ENCODE results near the gene PEX16. TPM values are rescaled to one million over a fixed set of nuclear protein-coding genes. Genes with fewer than 3 reads are reported as not detected.

Gene PEX16
- total RNA-seq, 4 donors from 2014 or later, result 18.3 to 25.5 (median 22.1) TPM

GRCh38 chr11:45922425-45923082 lies 4.9 kb upstream of the PEX16 start, which contains the start of gene LARGE2:
TSS of gene LARGE2 (plus strand) at chr11:45922656. CDS start at chr11:45922883, 227 bp downstream.
- peak within 1 kb of the TSS; percentile 46 to 73 (median 66) for H3K4me3 ChIP-seq
- WGBS, 2 donors, result no CpG with 5 or more reads among the region's 73 CpGs
- DNase-seq, result no peak
- peaks cover 0 to 9% (median 0%) of the 10 kb centered on the region in 3 donors for H3K36me3 ChIP-seq
- peaks cover 14 to 67% (median 36%) of the 10 kb centered on the region in 3 donors for H3K4me1 ChIP-seq
- TF ChIP-seq POLR2A (IDR thresholded peaks at IDR 0.05) (peak in 2 of 4 donors; percentile 51 to 54), CTCF (IDR thresholded peaks at IDR 0.05) (no peak)
- peak within 1 kb of the TSS; percentile 47 to 85 (median 70) for H3K27ac ChIP-seq
- no peaks in the 10 kb centered on the region for H3K9me3 ChIP-seq
- H3K27me3 ChIP-seq, result peaks cover 0 to 42% (median 0%) of the 10 kb centered on the region in 4 donors
- intact Hi-C loops (cut with DNase I), result no loop called here

- Histone ChIP-seq H3K27ac (peak overlapping the region; percentile 47 to 85 (median 70)), H3K36me3 (peaks cover 0 to 3% (median 0%) of the 10 kb centered on the region in 3 donors), H3K9me3 (no peaks in the 10 kb centered on the region), H3K27me3 (peaks cover 0 to 42% (median 0%) of the 10 kb centered on the region in 4 donors), H3K4me3 (peak overlapping the region; percentile 46 to 73 (median 66)), H3K4me1 (peaks cover 20 to 72% (median 40%) of the 10 kb centered on the region in 3 donors)
- intact Hi-C loops (cut with DNase I), result no loop called here
- no peak for TF ChIP-seq POLR2A (IDR thresholded peaks at IDR 0.05)
- no peak for TF ChIP-seq CTCF (IDR thresholded peaks at IDR 0.05)
- no peak for DNase-seq
- 34 to 60% methylated on average over 1 to 10 of the region's 54 CpGs for WGBS, 2 donors
These were observed 4.1 kb upstream of the PEX16 start for GRCh38 chr11:45921561-45922424.

GRCh38 chr11:45920531-45921477 lies 3.1 kb upstream of the PEX16 start:
- TF ChIP-seq CTCF (IDR thresholded peaks at IDR 0.05), result no peak
- TF ChIP-seq POLR2A (IDR thresholded peaks at IDR 0.05), result no peak
- DNase-seq, result no peak
- no peak overlapping the region for H3K4me3 ChIP-seq
- peaks cover 0 to 5% (median 0%) of the 10 kb centered on the region in 3 donors for H3K36me3 ChIP-seq
- no peaks in the 10 kb centered on the region for H3K9me3 ChIP-seq
- intact Hi-C loops (cut with DNase I), result no loop called here
- 77 to 80% methylated on average over 4 to 6 of the region's 6 CpGs for WGBS, 2 donors
- H3K27ac ChIP-seq, result no peak overlapping the region
- H3K27me3 ChIP-seq, result peaks cover 0 to 38% (median 0%) of the 10 kb centered on the region in 4 donors
- peaks cover 29 to 82% (median 49%) of the 10 kb centered on the region in 3 donors for H3K4me1 ChIP-seq

- Histone ChIP-seq H3K36me3 (peaks cover 0 to 14% (median 3%) of the 10 kb centered on the region in 3 donors), H3K27ac (peak overlapping the region in 1 of 4 donors; percentile 13), H3K9me3 (no peaks in the 10 kb centered on the region), H3K4me1 (peaks cover 29 to 86% (median 48%) of the 10 kb centered on the region in 3 donors), H3K4me3 (no peak overlapping the region), H3K27me3 (peaks cover 0 to 33% (median 0%) of the 10 kb centered on the region in 4 donors)
- TF ChIP-seq POLR2A (IDR thresholded peaks at IDR 0.05) (no peak), CTCF (IDR thresholded peaks at IDR 0.05) (no peak)
- WGBS, 2 donors, result 80 to 84% methylated on average over 7 of the region's 13 CpGs
- DNase-seq, result no peak
- intact Hi-C loops (cut with DNase I), result no loop called here
These were observed 2.3 kb upstream of the PEX16 start for GRCh38 chr11:45919806-45920530.

All from esophagus squamous epithelium (tissue), 5 donors.